Measurements from ENCODE around the gene FAM83D.
"Not testable (repeated sequence)": the region's sequence is repeated elsewhere in the genome, so short reads cannot be mapped to it uniquely, and the experiment has no call there.

FAM83D gene

GRCh38 chr20:38970302-38970701 lies 44.1 kb downstream of the FAM83D start:
- DNase-seq = no peak

DNA sequence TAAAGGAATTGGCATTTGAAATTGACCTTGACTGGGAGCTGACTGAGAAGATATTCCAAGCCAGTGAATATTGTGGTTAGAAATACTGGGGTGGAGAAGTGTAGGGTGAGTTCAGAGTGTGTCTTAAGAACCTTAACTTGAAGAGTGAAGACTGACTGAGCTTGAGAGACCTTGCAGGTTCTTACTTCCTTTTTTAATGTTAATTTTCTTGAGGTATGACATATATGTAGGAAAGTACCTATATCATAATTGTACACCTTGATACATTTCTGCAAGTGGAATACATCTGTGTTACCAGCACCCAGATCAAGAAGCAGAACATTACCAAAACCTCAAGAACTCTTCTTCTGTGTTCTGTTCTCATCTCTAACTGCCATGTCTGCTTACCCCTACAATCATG lies 46.9 kb downstream of the FAM83D start:
- DNase-seq = no peak

DNA sequence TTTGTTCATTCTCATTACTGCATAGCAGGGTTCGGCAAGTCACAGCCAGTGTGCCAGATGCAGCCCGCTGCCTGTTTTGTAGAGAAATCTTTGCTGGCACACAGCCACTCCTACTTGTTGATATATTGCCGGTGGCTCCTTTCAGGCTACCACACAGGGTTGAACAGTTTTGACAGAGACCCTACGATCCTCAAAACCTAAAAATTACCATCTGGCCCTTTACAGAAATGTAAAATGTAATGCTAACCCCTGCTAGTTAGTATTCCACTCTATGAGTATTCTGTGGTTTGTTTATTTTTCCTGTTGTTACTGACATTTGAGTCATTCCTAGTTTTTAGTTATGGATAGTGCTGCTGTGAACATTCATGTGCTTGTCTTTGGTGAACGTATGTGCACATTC lies 47.4 kb downstream of the FAM83D start:
- DNase-seq = no peak

DNA sequence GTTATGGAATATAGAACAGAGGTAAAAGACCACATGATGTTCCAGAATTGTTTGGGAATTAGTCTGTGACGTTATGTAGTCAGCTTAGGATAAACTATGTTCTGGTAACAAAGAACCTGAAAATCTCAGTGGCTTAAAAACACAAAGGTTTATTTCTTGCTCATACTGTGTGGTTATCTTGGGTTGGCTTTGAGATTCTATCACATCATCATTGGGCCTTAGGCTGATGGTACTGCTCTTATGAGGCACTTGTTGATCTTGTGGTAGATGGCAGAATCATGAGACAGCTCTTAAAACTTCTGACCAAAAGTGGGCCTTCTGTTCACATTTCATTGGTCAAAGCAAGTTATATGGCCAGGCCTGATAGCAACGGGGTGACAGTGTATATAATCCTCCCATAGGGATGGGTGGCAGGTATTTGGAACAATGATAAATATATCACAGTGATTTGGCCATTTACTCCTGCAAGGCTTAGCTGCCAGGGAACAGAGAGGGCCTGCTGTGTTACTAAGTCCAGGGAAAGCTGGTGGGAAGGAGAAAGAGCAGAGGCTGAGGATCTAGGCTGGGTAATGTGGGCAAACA lies 49.4 kb downstream of the FAM83D start:
- no peak for DNase-seq

- no peak for DNase-seq
These were observed 53.2 kb downstream of the FAM83D start for GRCh38 chr20:38979434-38979833.

GRCh38 chr20:38979842-38980241 lies 53.6 kb downstream of the FAM83D start:
- DNase-seq = no peak

- no peak for DNase-seq
These were observed 56.1 kb downstream of the FAM83D start for GRCh38 chr20:38982291-38982690.

DNA sequence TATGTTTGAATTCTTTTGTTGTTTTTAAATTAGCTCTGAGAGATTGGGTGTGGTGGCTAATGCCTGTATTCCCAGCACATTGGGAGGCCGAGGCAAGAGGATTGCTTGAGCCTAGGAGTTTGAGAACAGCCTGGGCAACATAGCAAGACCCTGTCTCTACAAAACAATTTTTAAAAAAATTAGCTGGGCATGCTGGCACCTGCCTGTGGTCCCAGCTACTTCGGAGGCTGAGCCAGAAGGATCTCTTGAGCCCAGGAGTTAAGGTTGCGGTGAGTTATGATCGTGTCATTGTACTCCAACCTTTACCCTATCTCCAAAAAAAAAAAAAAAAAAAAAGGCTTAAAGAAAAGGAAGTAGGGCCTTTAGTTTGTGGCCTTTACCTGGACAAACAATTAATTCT lies 58.8 kb downstream of the FAM83D start:
- no peak for DNase-seq

GRCh38 chr20:38985603-38986170 lies 59.5 kb downstream of the FAM83D start:
- DNase-seq = no peak

- no peak for DNase-seq
These were observed 60.4 kb downstream of the FAM83D start for GRCh38 chr20:38986663-38987062.

DNA sequence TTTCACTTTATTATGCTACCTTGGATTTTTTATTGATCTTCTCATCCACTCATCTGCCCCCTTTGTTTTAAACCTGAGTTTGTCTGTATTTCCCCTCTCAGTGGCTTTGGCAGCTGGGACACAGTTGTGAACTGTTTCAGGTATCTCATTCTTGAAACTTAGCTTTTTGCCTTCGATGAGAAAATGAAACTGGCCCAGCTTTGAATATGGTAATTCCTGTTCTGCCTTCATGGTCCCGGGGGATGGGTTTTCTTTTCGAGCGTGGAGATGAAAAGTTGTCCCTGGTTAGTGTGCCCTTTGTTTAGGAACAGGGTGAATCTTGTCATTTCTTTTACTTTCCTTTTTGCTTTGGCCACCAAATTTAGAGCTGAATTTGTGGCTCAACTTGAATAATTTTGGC lies 61.6 kb downstream of the FAM83D start:
- no peak for DNase-seq

DNA sequence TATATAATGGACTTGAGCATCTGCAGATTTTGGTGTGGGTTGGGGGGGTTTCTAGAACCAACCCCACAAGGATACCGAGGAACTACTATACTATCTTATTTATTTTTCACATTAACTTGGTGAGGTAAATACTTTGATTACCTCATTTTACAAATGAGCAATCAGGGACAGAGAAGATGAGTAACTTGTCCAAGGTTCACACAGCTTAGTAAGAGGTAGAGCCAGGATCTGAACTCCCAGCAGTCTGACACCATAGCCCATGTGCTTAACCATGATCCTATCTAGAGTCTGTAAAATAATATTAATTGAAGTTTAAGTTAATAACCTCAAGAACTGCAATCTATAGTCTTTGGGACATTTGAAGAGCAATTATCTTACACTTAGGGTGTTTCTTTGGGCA lies 64.5 kb downstream of the FAM83D start:
- no peak for DNase-seq

DNA sequence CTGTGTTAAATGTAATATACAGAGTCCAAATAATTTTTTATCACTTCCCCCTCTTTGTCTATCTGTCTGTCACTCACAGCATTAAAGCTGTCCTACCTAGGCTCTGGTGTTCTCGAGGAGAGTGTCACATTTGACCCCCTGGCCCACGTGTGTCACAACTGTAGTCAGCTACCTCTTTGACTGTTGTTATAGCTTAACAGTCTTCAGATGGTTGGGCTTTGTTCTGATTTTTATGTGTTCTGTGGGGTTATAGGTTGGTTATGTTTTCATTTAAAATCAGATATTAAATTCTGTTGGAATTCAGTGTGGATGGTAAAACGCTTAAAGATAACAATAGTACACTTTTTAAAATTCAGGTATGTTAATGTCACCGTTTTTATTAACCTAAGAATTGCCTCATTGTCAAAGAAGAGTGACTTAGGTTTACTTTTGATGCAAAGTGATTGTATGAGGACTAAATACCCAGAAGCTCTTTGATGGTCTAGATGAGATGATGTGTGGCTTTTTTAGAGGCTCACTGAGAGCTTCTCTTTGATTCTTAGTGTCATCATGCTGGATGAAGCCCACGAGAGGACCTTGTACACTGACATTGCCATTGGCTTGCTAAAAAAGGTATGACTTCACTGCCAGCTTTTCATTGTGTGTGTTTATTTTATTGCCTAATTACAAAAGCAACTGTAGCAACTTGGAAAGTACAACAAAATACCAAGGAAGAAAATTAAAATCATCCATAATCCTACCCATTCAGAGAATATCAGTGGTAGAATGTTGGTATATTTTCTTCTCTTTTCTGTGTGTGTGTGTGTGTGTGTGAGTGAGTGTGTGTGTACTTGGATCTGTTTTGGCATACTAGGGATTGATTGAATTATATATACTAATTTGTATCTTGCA lies 65.8 kb downstream of the FAM83D start:
- DNase-seq = no peak

DNA sequence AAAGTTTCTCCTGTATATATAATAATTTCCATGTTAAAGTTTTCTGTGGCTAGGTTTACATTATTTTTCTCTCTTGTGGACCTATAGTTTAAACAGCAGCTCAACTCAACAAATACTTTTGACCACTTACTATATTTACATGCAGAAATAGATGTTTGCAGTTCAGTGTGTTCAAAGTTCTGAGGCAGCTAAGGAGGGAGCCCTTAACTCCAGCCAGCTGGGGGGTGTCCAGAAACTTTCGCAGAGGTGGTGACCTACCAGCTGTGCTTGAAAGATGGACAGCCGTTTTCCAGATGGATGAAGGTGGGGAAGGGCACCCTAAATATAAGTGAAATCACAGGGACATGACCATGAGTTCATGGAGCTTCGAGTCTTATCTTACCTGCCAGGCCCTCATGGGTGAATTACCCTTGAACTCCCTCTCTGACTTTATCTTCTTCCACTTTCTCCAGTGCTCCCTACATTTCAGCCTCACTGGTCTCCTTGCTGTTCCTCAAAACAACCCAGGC lies 69.4 kb downstream of the FAM83D start:
- DNase-seq = no peak

DNA sequence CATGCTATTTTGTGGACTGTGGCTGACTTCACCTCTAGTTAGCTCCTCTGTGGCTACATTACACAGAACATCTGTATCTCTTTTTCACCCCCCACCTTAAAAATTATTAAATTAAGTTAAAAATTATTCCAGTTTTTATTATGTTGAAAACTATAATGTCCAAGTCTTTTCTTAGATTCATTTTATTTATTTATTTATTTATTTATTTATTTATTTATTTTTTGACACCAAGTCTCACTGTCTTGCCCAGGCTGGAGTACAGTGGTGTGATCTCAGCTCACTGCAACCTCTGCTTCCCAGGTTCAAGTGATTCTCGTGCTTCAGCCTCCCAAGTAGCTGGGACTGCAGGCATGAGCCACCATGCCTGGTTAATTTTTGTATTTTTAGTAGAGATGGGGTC lies 70.6 kb downstream of the FAM83D start:
- not testable (repeated sequence) for DNase-seq

DNA sequence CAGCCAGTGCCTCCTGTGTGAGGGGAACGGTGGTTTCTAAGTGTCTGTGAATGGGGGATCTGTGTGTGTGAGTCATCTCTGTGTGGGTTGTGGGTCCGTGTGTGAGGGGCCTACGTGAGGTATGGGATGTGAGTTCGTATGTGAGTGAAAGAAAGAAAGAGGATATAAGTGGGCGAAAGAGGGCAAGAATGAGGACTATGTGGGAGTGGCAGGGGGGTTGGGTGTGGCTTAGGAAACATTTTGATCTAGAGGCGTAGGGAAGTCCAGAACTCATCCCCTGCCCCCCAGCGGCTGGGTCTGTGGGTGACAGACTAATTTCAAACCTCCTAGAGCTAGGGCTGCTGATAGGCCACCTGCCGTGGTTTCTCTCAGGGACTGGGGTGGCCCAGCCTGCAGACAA lies 71.4 kb downstream of the FAM83D start:
- peak; percentile 23 for DNase-seq

DNA sequence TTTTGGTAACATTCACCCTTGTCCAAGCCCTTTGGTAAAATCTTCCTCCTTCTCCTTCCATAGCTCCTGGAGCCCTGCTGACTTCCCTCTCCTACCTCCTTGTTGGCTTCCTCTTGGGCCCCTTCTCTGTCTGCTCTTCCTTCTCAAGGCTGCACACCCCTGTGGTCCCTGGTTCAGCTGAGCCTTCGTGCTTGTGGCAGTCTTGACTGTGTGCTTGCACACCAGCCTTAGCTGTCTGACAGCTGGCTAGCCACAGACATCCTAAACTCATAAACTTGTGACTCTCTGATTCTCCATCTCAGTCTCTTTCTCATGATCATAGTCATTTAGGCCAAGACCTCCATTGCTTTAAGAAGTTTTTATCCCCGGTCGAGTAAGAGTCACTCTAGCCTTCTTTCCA lies 73.0 kb downstream of the FAM83D start:
- no peak for DNase-seq

DNA sequence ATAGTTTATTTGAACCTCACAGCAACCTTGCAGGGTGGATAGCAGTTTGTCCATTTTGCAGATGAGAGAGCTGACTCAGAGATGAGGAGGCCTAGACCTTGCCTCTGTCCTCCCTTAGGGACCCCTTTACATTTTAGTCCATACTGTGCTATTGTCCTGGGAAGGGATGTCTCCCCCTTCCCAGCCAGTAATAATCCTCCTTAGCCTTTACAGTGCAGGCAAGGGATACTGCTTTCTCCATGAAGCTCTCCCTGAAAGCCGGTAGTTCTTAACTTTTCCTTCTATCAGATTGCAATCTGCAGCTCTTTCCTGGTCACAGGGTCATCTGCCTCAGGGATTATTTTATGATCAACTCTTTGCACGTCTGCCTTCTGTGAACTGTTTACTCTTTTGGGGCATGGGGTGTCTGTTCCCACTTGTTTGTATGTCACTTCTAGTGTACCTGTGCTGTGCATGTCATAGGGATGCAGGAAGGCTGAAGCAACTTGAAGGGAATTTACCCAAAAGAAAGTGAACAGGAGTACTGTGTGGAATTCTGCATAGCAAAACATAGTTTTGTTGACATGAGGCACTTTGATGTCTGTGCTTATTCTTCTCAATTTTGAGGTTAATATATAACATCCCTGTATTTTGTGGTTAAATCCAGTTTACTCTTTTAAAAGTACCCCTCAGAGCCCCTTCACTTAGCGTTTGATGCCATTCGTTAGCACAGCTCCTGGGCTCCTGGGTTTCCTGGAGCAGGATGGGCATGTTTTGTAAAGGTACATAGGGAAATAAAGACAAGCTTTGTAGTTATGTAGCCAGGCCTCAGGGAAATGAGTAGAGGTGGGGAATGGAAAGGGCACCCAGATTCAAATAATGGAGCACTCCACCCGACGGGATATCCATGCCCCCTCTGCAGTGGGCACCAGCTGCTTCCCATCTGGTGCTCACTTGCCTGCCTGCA lies 74.0 kb downstream of the FAM83D start:
- no peak for DNase-seq
